HepG2 (cell line): Measurements from ENCODE around the gene SHISAL1. TPM values are rescaled to one million over a fixed set of nuclear protein-coding genes. Genes with fewer than 3 reads are reported as not detected.

Experiments
- ATAC-seq: fragments of 200-7000 bp; cut with Tn5 transposase; 3 replicates; pipeline ENCODE4 v1.9.1; 2020; ENCODE audit warnings: mild to moderate bottlenecking, moderate library complexity
- BruUV-seq: library from RNA; stranded (reverse); fragments of 400-500 nt; replicated peaks from 2 replicates; lab custom pipeline; 2021; lab: Mats Ljungman, UMichigan
- CTCF ChIA-PET: fragments of 300-600 bp; formaldehyde crosslinking; extraction: SDS; loops from one replicate; lab custom pipeline; 2021; ENCODE audit warnings: low total read pairs, inconsistent platforms, low intra/inter-chr PET ratio; lab: Yijun Ruan, JAX
- POLR2A ChIA-PET: fragments of 350-600 bp; sonication (Branson Sonifier 250); formaldehyde crosslinking; loops from one replicate; lab custom pipeline; 2020; ENCODE audit warnings: antibody characterized with exemption, inconsistent platforms; lab: Yijun Ruan, JAX
- DNase-seq: peaks from one replicate; pipeline ENCODE4 v3.0.0-alpha.2; 2015; ENCODE audit warnings: low spot score
- FAIRE-seq: peaks from 3 replicates; lab custom pipeline; 2011; peaks lifted over from hg19 to GRCh38; lab: Jason Lieb, UNC
- H2AFZ ChIP-seq: one replicate; pipeline ENCODE4 v1.6.1; 2011; ENCODE audit warnings: low read length, inconsistent platforms
- H3K27ac ChIP-seq: fragments of 300-600 bp; 3 replicates; pipeline ENCODE4 v1.8.0; 2011; ENCODE audit warnings: mixed run types, mild to moderate bottlenecking, mixed read lengths, low read length, inconsistent platforms; ENCODE audit not compliant: insufficient read depth; ENCODE audit errors: extremely low read length
- H3K27me3 ChIP-seq, 2 experiments: fragments of 200-600 bp in 1 of 2; 2 replicates in 1 of 2; 3 replicates in 1 of 2; pipeline versions ENCODE4 v1.6.0 to v1.8.0; 2011; ENCODE audit warnings: low read length in 2 of 2, mild to moderate bottlenecking in 2 of 2, moderate library complexity in 2 of 2, inconsistent platforms in 1 of 2; ENCODE audit not compliant: insufficient read depth in 2 of 2, control insufficient read depth in 1 of 2
- H3K36me3 ChIP-seq, 2 experiments: fragments of 200-600 bp in 1 of 2; replicated peaks in 1 of 2; 2 replicates in 1 of 2; 3 replicates in 1 of 2; pipeline versions ENCODE4 v1.5.1 to v1.8.0; 2011; ENCODE audit warnings: low read length in 2 of 2, inconsistent platforms in 1 of 2; ENCODE audit not compliant: insufficient read depth in 2 of 2, control insufficient read depth in 1 of 2
- H3K4me1 ChIP-seq: 2 replicates; pipeline ENCODE4 v1.5.1; 2012; ENCODE audit warnings: low read length, inconsistent platforms; ENCODE audit not compliant: insufficient read depth
- H3K4me2 ChIP-seq: 2 replicates; pipeline ENCODE4 v1.6.0; 2011; ENCODE audit warnings: low read depth, low read length, inconsistent platforms
- H3K4me3 ChIP-seq, 3 experiments: fragments of 200-600 bp in 1 of 3; sonication (generic), shearing (Covaris generic) in 1 of 3; replicated peaks in 1 of 3; 2 replicates each; pipeline ENCODE4 v1.5.1; 2011 to 2016; ENCODE audit warnings: low read length in 3 of 3, inconsistent platforms in 2 of 3, low read depth in 2 of 3, mild to moderate bottlenecking in 2 of 3, control low read depth in 1 of 3, mixed read lengths in 1 of 3; ENCODE audit not compliant: insufficient read depth in 1 of 3
- H3K79me2 ChIP-seq: one replicate; pipeline ENCODE4 v1.6.1; 2011; ENCODE audit warnings: low read length, inconsistent platforms; ENCODE audit not compliant: insufficient read depth
- H3K9ac ChIP-seq: 2 replicates; pipeline ENCODE4 v1.6.0; 2011; ENCODE audit warnings: mild to moderate bottlenecking, low read depth, low read length, inconsistent platforms; ENCODE audit not compliant: insufficient read depth
- H3K9me3 ChIP-seq: 2 replicates; pipeline ENCODE4 v1.5.1; 2012; ENCODE audit warnings: mild to moderate bottlenecking, low read length
- H4K20me1 ChIP-seq: 2 replicates; pipeline ENCODE4 v1.6.0; 2011; ENCODE audit warnings: inconsistent platforms, mild to moderate bottlenecking, low read length, moderate library complexity; ENCODE audit not compliant: insufficient read depth
- FOXC1 ChIP-seq: sonication (generic); formaldehyde crosslinking; IDR thresholded peaks from 2 replicates; pipeline ENCODE4 v1.8.0; 2022; ENCODE audit warnings: mild to moderate bottlenecking, missing genetic modification reagents, borderline replicate concordance
- MAFF ChIP-seq: IDR thresholded peaks from 2 replicates; pipeline ENCODE4 v1.6.1; 2011; ENCODE audit warnings: low read depth, low read length, improper control_type of control experiment
- MAFK ChIP-seq, 2 experiments: IDR thresholded peaks in 1 of 2; conservative IDR thresholded peaks in 1 of 2; 2 replicates each; pipeline ENCODE4 v1.6.1; 2011; ENCODE audit warnings: improper control_type of control experiment in 2 of 2, low read length in 2 of 2
- REL ChIP-seq: sonication (generic); formaldehyde crosslinking; conservative IDR thresholded peaks from 2 replicates; pipeline ENCODE4 v1.8.0; 2022; ENCODE audit warnings: mild to moderate bottlenecking, missing genetic modification reagents, moderate library complexity
- STAG1 ChIP-seq: sonication (generic); formaldehyde crosslinking; IDR thresholded peaks from 2 replicates; pipeline ENCODE4 v1.4.0; 2020; ENCODE audit warnings: missing genetic modification reagents
- TEAD2 ChIP-seq: sonication (generic); formaldehyde crosslinking; IDR thresholded peaks from 2 replicates; pipeline ENCODE4 v1.9.0; 2021; ENCODE audit warnings: missing genetic modification reagents
- ZKSCAN8 ChIP-seq: IDR thresholded peaks from 2 replicates; pipeline ENCODE4 v1.6.1; 2016; ENCODE audit warnings: borderline replicate concordance, missing genetic modification reagents, missing compliant biosample characterization
- ZNF280D ChIP-seq: sonication (generic); formaldehyde crosslinking; IDR thresholded peaks from 2 replicates; pipeline ENCODE4 v1.5.1; 2020; ENCODE audit warnings: mild to moderate bottlenecking, missing genetic modification reagents
- WGBS: methylation state at CpG from one replicate; pipeline ENCODE4 v1.1.6; 2017; ENCODE audit warnings: low lambda C conversion rate; 5-methylcytosine and 5-hydroxymethylcytosine counted together
- in situ Hi-C: cut with HindIII; loops from 2 replicates; pipeline ENCODE4 v1.10.0; 2017; ENCODE audit warnings: low pct_unique_long_range_greater_than_20kb; ENCODE audit not compliant: extremely low pct_ligation_motif_present
- intact Hi-C: fragments of 100-400 bp; cut with micrococcal nuclease; formaldehyde crosslinking; loops from one replicate; pipeline ENCODE4 v1.10.0; 2022; ENCODE audit not compliant: unreplicated experiment
- polyA plus RNA-seq, 8 experiments: library from polyadenylated mRNA; depleted of rRNA in 3 of 8; stranded (reverse) in 7 of 8; unstranded in 1 of 8; fragments of >200 nt; fragmentation: Illumina TruSeq in 4 of 8; extraction: Trizol in 4 of 8; gene quantifications; 2 replicates each; pipeline versions ENCODE4 v1.2.1 to v1.2.3, GENCODE V29; 2011 to 2016; ENCODE audit warnings: low read depth in 4 of 8, missing spikeins in 1 of 8, mixed read lengths in 1 of 8; ENCODE audit not compliant: insufficient read depth in 1 of 8
- total RNA-seq, 5 experiments: library from RNA; depleted of rRNA; stranded (reverse); fragments of >200 nt; fragmentation: Illumina TruSeq; extraction: Trizol; gene quantifications; 2 replicates each; pipeline ENCODE4 v1.2.3, GENCODE V29; 2016; ENCODE audit warnings: low read depth in 1 of 5
- TF ChIP-seq, protein P1 (sequence below): sonication (generic); formaldehyde crosslinking; IDR thresholded peaks from 2 replicates; pipeline ENCODE4 v1.5.0; 2020; ENCODE audit warnings: mild to moderate bottlenecking, missing genetic modification reagents, moderate library complexity

Gene SHISAL1
- total and polyA plus RNA-seq, 2 of the 13 experiments (the other 11 are each of a cell fraction or from before 2014, with no cell fraction given): not detected

DNA sequence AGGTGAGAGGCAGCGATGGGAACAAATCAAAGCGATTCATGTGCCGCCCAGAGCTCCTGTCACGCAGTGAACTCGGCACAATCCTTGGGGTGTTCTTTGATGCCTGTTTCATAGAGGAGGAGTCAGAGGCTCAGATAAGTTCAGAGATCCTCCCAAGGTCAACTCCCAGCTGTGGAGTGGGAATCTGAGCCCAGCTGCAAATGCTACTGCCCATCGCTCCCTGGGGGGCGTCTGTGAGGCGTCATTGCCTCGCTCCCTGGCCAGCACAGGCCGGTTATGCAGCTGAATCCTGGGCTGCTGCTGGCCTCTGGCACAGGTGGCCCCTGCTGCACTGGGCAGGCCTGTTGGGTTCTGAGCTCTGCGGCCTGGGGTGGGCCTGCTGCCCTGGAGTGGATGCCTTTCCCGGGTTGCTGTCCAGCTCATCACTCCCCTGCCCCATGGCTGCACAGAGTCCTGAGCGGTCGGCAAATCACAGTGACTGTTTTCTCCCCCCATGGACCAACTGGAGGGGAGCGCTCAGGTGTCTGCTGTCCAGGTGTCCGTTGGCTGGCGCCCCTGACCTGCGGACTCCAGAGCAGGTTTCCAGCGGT, 36.3 kb upstream of the SHISAL1 start:
- no peaks in the 10 kb centered on the region for H4K20me1 ChIP-seq
- ATAC-seq (peak; percentile 50), DNase-seq (no peak)
- CTCF ChIA-PET: no interaction called here
- H3K79me2 ChIP-seq: no peaks in the 10 kb centered on the region
- no peaks in the 10 kb centered on the region for H3K9me3 ChIP-seq
- intact Hi-C loops: no loop called here
- H3K9ac ChIP-seq: no peak overlapping the region
- H3K4me2 ChIP-seq: no peak overlapping the region
- H3K36me3 ChIP-seq: no peaks in the 10 kb centered on the region
- TF ChIP-seq STAG1 (CRISPR knock-in tag): peak; percentile 35; the same call in 1 of the 2 replicates
- no peak for TF ChIP-seq REL (CRISPR knock-in tag)
- TF ChIP-seq, protein P1, sequence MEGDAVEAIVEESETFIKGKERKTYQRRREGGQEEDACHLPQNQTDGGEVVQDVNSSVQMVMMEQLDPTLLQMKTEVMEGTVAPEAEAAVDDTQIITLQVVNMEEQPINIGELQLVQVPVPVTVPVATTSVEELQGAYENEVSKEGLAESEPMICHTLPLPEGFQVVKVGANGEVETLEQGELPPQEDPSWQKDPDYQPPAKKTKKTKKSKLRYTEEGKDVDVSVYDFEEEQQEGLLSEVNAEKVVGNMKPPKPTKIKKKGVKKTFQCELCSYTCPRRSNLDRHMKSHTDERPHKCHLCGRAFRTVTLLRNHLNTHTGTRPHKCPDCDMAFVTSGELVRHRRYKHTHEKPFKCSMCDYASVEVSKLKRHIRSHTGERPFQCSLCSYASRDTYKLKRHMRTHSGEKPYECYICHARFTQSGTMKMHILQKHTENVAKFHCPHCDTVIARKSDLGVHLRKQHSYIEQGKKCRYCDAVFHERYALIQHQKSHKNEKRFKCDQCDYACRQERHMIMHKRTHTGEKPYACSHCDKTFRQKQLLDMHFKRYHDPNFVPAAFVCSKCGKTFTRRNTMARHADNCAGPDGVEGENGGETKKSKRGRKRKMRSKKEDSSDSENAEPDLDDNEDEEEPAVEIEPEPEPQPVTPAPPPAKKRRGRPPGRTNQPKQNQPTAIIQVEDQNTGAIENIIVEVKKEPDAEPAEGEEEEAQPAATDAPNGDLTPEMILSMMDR (CRISPR knock-in tag): 0 out of 2 replicates have a peak, but pooled peaks have one; percentile 21
- TF ChIP-seq, all 625 proteins: peak for 2
- FAIRE-seq: no peak
- BruUV-seq: no TSS peak
- no peak overlapping the region for H3K4me3 ChIP-seq
- WGBS: 14% methylated on average over 5 of the region's 19 CpGs
- in situ Hi-C loops: no loop called here
- no peak overlapping the region for H2AFZ ChIP-seq
- H3K27me3 ChIP-seq: peaks cover 1 to 40% of the 10 kb centered on the region in 2 experiments; a peak in 4 of 5 replicates
- H3K4me1 ChIP-seq: no peaks in the 10 kb centered on the region
- POLR2A ChIA-PET: no interaction called here
- H3K27ac ChIP-seq: no peak overlapping the region

DNA sequence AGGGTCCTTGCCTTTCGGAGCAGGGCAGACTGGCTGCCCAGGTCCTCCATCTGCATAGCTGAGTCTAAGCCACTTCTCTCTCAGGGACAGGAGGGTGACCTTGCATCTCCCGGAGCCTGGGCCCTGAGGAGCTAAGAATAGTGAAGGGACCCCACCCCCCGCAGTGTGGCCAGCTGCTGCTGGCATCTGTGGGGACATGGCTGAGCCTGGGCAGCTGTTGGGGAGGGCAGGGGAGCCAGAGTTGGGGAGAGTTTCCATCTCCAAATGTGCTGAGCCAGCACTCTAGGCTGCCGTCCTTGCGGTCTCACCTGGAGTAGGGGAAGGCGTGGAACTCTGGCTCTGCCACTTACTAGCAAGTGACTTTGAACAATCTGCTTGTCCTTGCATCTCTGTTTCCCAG, 34.8 kb upstream of the SHISAL1 start:
- WGBS: no CpG with 5 or more reads among the region's 6 CpGs
- no peak overlapping the region for H2AFZ ChIP-seq
- H4K20me1 ChIP-seq: no peaks in the 10 kb centered on the region

More for the DNA sequence above, 34.8 kb upstream of the SHISAL1 start:
- H3K9ac ChIP-seq: no peak overlapping the region
- POLR2A ChIA-PET: no interaction called here
- FAIRE-seq (no peak), DNase-seq (no peak), ATAC-seq (no peak)
- no peak overlapping the region for H3K4me2 ChIP-seq
- H3K4me1 ChIP-seq: no peaks in the 10 kb centered on the region
- in situ Hi-C loops (no loop called here), intact Hi-C loops (no loop called here)
- peaks cover 1 to 38% of the 10 kb centered on the region in 2 experiments; a peak in 4 of 5 replicates for H3K27me3 ChIP-seq
- H3K27ac ChIP-seq: no peak overlapping the region
- H3K36me3 ChIP-seq: no peaks in the 10 kb centered on the region
- H3K79me2 ChIP-seq: no peaks in the 10 kb centered on the region
- H3K4me3 ChIP-seq: no peak overlapping the region
- H3K9me3 ChIP-seq: no peaks in the 10 kb centered on the region
- peak; percentile 84 to 94 for TF ChIP-seq MAFK (conservative IDR thresholded peaks at IDR 0.05 in 1 of 2, IDR thresholded peaks at IDR 0.05 in 1 of 2; ENCODE audit: low read length in 2 of 2)
- TF ChIP-seq ZNF280D: no peak
- no peak for TF ChIP-seq FOXC1 (CRISPR knock-in tag)
- no peak for TF ChIP-seq TEAD2 (CRISPR knock-in tag)
- TF ChIP-seq ZKSCAN8: no peak
- TF ChIP-seq MAFF: peak; percentile 84
- CTCF ChIA-PET: no interaction called here
- no TSS peak for BruUV-seq
